PC-3 (cell line): ENCODE measurements around the gene BBC3.

Experiments
- CTCF ChIP-seq: fragments of 300-600 bp; sonication (generic); conservative IDR thresholded peaks from 2 replicates; pipeline ENCODE4 v1.5.1; 2017; ENCODE audit warnings: antibody characterized with exemption, low read depth, mild to moderate bottlenecking, low read length
- EZH2 ChIP-seq: fragments of 300-600 bp; sonication (generic); IDR thresholded peaks from one replicate; pipeline ENCODE4 v1.6.1; 2017; ENCODE audit warnings: antibody characterized with exemption, mild to moderate bottlenecking, low read length; ENCODE audit not compliant: unreplicated experiment

GRCh38 chr19:47221890-47222289 lies 9.1 kb downstream of the BBC3 start:
- TF ChIP-seq CTCF: no peak
- TF ChIP-seq EZH2: no peak
